OCI-LY7 (cell line): ENCODE results near the gene MXRA8.

ENCODE experiments used
- EZH2phosphoT487 ChIP-seq: fragments of 200-600 bp; sonication (generic); IDR thresholded peaks from 2 replicates; pipeline ENCODE4 v1.6.1; 2018; ENCODE audit warnings: low read depth, borderline replicate concordance, mild to moderate bottlenecking, mixed run types, antibody characterized with exemption, low read length, moderate library complexity, mixed read lengths
- TF ChIP-seq, protein P1 (sequence below): fragments of 200-600 bp; sonication (generic); conservative IDR thresholded peaks from 2 replicates; pipeline ENCODE4 v1.5.1; 2014; ENCODE audit warnings: mild to moderate bottlenecking, antibody characterized with exemption, low read length, moderate library complexity, mixed read lengths

DNA sequence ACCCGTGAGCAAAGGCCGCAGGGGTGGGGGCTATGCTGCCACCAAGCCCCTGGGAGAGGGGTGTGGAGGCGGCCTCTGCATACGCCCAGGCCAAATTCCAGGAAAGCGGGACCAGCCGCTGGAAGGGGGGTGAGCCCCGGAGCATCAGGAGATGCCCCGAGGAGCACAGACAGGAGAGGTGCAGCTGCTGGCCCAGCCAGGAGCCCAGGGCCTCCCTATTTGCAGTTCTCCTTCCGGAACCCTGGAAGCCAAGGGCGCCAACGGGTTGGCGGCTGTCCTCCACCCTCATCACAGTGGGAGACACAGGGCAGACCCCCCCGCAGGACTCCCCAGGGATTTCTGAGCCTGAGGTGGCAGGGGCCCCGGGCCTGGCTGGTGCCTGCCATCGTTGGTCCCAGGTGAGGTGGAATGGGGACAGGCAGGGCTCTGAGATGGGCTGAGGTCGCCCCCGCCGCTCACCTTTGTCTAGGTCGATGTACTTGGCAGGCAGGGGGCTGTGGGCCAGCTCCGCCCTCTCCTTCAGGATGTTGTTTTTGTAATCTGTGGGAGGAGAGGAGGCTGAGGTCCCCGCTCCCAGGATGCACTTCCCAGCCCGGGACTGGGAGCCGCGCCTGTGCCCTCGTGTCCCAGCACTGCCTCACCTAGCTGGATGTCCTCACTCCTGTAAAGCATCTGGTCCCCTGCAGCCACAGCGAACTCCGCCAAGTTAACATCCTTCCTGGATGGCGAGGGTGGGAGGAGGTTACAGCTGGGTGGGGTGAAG, 4.8 kb downstream of the MXRA8 start:
- TF ChIP-seq, protein P1, sequence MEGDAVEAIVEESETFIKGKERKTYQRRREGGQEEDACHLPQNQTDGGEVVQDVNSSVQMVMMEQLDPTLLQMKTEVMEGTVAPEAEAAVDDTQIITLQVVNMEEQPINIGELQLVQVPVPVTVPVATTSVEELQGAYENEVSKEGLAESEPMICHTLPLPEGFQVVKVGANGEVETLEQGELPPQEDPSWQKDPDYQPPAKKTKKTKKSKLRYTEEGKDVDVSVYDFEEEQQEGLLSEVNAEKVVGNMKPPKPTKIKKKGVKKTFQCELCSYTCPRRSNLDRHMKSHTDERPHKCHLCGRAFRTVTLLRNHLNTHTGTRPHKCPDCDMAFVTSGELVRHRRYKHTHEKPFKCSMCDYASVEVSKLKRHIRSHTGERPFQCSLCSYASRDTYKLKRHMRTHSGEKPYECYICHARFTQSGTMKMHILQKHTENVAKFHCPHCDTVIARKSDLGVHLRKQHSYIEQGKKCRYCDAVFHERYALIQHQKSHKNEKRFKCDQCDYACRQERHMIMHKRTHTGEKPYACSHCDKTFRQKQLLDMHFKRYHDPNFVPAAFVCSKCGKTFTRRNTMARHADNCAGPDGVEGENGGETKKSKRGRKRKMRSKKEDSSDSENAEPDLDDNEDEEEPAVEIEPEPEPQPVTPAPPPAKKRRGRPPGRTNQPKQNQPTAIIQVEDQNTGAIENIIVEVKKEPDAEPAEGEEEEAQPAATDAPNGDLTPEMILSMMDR = no peak
- TF ChIP-seq EZH2phosphoT487 = no peak
